DMS 273 (cell line): ENCODE measurements around the gene TMEM236.
"Not testable (repeated sequence)": the region's sequence is repeated elsewhere in the genome, so short reads cannot be mapped to it uniquely, and the experiment has no call there.

Source experiments
- DNase-seq: peaks from one replicate; lab custom pipeline; 2025; ENCODE audit not compliant: unreplicated experiment; lab: John Stamatoyannopoulos, UW

The TMEM236 gene, protein sequence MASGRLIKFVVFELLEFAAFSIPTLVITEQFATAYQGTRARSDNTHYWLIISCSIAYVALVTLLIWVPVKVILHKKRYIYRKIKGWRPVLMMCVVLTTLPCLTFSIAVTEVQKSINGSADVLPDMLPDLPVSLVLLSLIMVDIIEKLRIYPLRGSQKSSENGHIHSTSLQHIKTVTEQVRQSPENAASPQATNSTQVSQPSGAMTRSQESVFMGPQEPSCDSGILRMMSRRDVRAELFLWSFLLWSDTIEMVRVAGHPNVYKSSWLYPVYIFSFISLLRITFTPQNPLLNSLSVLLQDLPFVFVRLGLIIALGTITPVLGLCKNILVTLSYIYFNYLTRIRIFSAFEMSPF

GRCh38 chr10:17751781-17752445 is at the start of gene TMEM236:
TSS of gene TMEM236 (plus strand) at chr10:17752201. CDS start at chr10:17752296, 95 bp downstream.
- no peak for DNase-seq

GRCh38 chr10:17703706-17704105 is 48.3 kb upstream of the TMEM236 start:
- DNase-seq = no peak

- DNase-seq = no peak
Observed at GRCh38 chr10:17708821-17709220, 43.2 kb upstream of the TMEM236 start.

GRCh38 chr10:17709492-17709891 is 42.5 kb upstream of the TMEM236 start:
- no peak for DNase-seq

- no peak for DNase-seq
Observed at GRCh38 chr10:17710181-17710580, 41.8 kb upstream of the TMEM236 start.

DNA sequence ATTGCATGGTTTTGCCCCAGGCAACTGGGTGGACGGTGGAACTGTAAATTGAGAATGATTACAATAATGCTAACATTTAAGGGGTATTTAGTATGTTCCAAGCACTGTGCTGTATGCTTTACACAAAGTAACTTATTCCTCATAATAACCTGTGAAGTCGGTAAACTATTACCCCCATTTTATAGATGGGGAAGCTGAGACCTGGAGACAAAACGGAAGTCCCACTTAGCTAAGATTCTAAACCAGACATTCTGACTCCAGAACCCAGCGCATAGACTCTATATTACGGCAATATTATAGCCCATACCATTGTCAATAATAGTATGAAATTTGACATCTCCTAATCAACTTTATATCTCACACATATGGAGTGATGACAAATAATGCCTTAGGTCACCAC is 39.9 kb upstream of the TMEM236 start:
- DNase-seq = no peak

GRCh38 chr10:17712717-17713471 is 39.1 kb upstream of the TMEM236 start:
- no peak for DNase-seq

DNA sequence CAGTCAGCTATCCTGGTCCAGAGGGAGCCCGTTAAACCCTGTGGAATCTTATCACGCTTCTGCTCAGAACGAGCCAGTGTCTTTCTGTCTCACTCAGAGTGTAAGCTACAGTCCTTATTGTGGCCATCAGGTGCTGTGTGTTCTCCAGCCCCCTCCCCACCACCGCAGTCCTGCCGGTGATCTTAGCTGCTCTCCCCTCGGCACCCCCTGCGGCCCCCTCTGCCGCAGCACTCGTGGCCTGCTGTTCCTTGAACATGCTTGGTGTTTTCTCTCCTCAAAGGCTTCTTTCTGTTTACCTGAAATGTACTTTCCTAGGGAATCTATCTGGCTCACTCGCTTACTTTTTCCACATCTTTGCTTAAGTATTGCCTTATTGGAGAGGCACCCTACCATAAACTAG is 38.2 kb upstream of the TMEM236 start:
- DNase-seq = no peak

GRCh38 chr10:17716161-17716560 is 35.8 kb upstream of the TMEM236 start:
- DNase-seq = no peak

- DNase-seq = not testable (repeated sequence)
Observed at GRCh38 chr10:17722317-17723014, 29.5 kb upstream of the TMEM236 start.

DNA sequence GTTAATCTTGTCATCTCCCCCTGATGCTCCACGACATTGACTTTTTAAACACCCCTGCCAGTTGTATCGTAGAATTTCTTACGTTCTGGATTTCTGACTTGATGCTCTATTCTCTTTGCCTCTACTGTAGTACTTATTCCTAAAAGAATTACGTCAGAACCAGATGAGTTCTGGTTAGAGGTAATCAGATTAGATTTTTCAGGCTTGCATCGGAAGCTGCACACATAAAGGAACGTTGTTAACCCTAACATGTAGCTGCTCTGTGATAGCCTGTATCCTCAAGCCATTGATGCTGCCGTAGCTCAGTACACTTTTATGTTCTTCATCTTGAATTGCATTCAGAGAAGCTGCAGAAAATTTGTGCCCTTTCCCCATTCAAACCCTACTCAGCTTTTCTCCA is 26.3 kb upstream of the TMEM236 start:
- no peak for DNase-seq

GRCh38 chr10:17729630-17730029 is 22.4 kb upstream of the TMEM236 start:
- no peak for DNase-seq

GRCh38 chr10:17730667-17731066 is 21.3 kb upstream of the TMEM236 start:
- no peak for DNase-seq

GRCh38 chr10:17731331-17732020 is 20.5 kb upstream of the TMEM236 start:
- no peak for DNase-seq

DNA sequence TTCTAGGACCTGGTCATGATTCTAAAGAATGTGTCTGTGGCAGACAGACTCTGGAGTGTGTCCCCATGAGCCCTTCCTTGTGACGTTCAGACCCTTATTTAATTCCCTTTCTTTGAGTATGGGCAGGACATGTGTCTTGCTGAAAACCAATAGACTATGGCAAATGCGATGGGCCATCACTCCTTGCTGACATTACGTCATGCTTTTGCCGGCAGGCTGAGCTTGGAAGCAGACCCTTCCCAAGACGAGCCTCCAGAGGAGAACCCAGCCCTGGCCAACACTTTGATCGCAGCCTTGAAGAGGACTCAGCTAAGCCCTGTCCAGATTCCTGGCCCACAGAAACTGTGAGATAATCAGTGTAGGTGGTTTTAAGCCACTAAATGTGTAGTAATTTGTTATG is 18.4 kb upstream of the TMEM236 start:
- no peak for DNase-seq

DNA sequence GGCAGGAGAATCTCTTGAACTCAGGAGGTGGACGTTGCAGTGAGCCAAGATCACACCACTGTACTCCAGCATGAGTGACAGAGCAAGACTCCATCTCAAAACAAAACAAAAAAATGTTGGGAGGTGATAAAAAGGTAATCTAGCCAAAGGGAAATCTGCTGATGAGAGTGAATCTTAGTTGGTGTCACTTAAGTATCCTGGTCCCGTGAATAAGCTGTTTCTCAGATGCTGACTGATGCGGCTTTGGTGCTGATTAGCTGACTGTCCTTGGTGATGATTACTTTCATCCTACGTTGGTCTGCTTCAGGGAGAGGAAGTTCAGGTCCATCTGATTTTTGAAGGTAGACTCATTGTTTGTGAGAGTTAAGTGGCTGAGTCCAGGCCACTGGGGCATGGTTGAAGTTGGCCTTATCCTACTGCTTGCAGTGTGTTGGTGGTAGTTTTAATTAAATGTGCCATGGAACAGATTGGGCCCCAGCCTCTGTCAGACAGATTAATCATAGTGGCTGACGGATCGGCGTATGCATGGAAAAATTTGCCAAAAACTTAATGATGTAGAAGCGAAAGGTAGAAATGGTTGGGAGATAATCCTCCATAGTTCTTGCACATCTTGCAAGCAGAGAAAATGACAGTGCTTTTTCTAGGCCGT is 17.4 kb upstream of the TMEM236 start:
- no peak for DNase-seq

DNA sequence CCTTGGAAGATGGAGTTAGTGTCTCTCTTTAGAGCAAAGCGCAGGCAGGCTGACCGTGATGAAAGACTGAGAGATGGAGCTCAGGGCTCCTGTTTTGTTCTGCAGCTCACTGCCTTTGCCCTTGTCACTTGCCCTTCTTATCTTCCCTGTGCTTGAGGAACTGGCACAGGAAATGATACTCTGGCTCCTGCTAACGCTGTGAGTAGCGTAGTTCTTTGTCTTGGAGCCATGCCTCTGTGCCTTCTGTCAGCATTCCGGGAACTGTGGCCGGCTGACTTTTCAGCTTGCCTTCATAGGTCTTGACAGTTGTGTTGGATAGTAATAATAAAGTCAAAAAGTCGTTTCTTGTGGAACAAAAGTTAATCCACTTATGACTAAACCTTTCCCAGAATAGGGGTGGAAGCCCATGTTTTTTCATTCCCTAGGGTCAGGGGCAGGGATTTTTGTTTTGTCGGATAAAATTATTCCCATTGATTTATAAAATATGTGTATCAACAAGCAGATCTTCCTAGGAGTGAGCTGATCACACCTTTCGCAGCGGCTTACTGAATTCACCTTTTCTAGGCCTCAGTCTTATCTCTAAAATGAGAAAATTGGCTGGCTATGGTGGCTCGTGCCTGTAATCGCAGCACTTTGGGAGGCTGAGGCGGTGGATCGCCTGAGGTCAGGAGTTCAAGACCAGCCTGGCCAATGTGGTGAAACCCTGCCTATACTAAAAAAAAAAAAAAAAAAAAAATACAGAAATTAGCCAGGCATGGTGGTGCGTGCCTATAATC is 16.6 kb upstream of the TMEM236 start:
- no peak for DNase-seq

GRCh38 chr10:17736223-17736622 is 15.8 kb upstream of the TMEM236 start:
- DNase-seq = no peak
